ENCODE data around the gene ATP2B2. TPM values are rescaled to one million over a fixed set of nuclear protein-coding genes. Genes with fewer than 3 reads are reported as not detected.

Gene ATP2B2
- polyA plus RNA-seq, 3 donors, result not detected

- Mint-ChIP-seq H3K36me3 (no peaks in the 10 kb centered on the region), H3K27me3 (ENCODE audit: low read depth in 3 of 3) (peaks cover 11 to 21% (median 12%) of the 10 kb centered on the region in 3 donors), H3K9me3 (peaks cover 0 to 6% (median 0%) of the 10 kb centered on the region in 7 donors), H3K4me1 (peaks cover 5% of the 10 kb centered on the region), H3K4me3 (no peak overlapping the region), H3K27ac (no peak overlapping the region)
- DNase-seq, result no peak
- H3K36me3 ChIP-seq (replicated peaks in 1 of 2; ENCODE audit: control insufficient read depth in 1 of 2, insufficient read depth in 2 of 2, low read length in 2 of 2), result no peaks in the 10 kb centered on the region
- H3K9me3 ChIP-seq (replicated peaks in 1 of 2; ENCODE audit: control insufficient read depth in 1 of 2, insufficient read depth in 1 of 2, low read length in 2 of 2), result no peaks in the 10 kb centered on the region
- no peak overlapping the region for H3K4me3 ChIP-seq (replicated peaks in 1 of 3; ENCODE audit: low read depth in 2 of 3, low read length in 3 of 3)
- intact Hi-C loops (cut with micrococcal nuclease), result no loop called here
- TF ChIP-seq, protein P1, sequence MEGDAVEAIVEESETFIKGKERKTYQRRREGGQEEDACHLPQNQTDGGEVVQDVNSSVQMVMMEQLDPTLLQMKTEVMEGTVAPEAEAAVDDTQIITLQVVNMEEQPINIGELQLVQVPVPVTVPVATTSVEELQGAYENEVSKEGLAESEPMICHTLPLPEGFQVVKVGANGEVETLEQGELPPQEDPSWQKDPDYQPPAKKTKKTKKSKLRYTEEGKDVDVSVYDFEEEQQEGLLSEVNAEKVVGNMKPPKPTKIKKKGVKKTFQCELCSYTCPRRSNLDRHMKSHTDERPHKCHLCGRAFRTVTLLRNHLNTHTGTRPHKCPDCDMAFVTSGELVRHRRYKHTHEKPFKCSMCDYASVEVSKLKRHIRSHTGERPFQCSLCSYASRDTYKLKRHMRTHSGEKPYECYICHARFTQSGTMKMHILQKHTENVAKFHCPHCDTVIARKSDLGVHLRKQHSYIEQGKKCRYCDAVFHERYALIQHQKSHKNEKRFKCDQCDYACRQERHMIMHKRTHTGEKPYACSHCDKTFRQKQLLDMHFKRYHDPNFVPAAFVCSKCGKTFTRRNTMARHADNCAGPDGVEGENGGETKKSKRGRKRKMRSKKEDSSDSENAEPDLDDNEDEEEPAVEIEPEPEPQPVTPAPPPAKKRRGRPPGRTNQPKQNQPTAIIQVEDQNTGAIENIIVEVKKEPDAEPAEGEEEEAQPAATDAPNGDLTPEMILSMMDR (IDR thresholded peaks at IDR 0.05), result no peak
- H3K27ac ChIP-seq (ENCODE audit: low read depth in 1 of 2, low read length in 2 of 2), result no peak overlapping the region
- H3K79me2 ChIP-seq (ENCODE audit: insufficient read depth, low read length), result no peaks in the 10 kb centered on the region
- H2AFZ ChIP-seq (ENCODE audit: insufficient read depth, low read depth, low read length, poor library complexity, severe bottlenecking), result no peak overlapping the region
- H3K27me3 ChIP-seq (ENCODE audit: control insufficient read depth in 2 of 2, insufficient read depth in 2 of 2, low read length in 2 of 2), result peaks cover 0 to 6% of the 10 kb centered on the region in 2 donors
- no peak overlapping the region for H3K4me2 ChIP-seq (replicated peaks; ENCODE audit: extremely low read depth, low read length, poor library complexity, severe bottlenecking)
- H3K4me1 ChIP-seq (ENCODE audit: control insufficient read depth in 1 of 2, insufficient read depth in 2 of 2, low read length in 2 of 2), result no peaks in the 10 kb centered on the region
- H4K20me1 ChIP-seq (ENCODE audit: insufficient read depth, low read length), result no peaks in the 10 kb centered on the region
- no peak overlapping the region for H3K9ac ChIP-seq (ENCODE audit: insufficient read depth, low read length, poor library complexity, severe bottlenecking)
- no CpG with 5 or more reads among the region's 2 CpGs for WGBS (ENCODE audit: insufficient coverage)
These were observed 32.4 kb downstream of the ATP2B2 start for GRCh38 chr3:10472877-10473440.

- Histone ChIP-seq H3K9ac (ENCODE audit: insufficient read depth, low read length, poor library complexity, severe bottlenecking) (no peak overlapping the region), H3K79me2 (ENCODE audit: insufficient read depth, low read length) (no peaks in the 10 kb centered on the region), H2AFZ (ENCODE audit: insufficient read depth, low read depth, low read length, poor library complexity, severe bottlenecking) (no peak overlapping the region), H3K9me3 (replicated peaks in 1 of 2; ENCODE audit: control insufficient read depth in 1 of 2, insufficient read depth in 1 of 2, low read length in 2 of 2) (no peaks in the 10 kb centered on the region), H3K27me3 (ENCODE audit: control insufficient read depth in 2 of 2, insufficient read depth in 2 of 2, low read length in 2 of 2) (peaks cover 0 to 6% of the 10 kb centered on the region in 2 donors), H3K4me3 (replicated peaks in 1 of 3; ENCODE audit: low read depth in 2 of 3, low read length in 3 of 3) (no peak overlapping the region), H4K20me1 (ENCODE audit: insufficient read depth, low read length) (no peaks in the 10 kb centered on the region), H3K4me1 (ENCODE audit: control insufficient read depth in 1 of 2, insufficient read depth in 2 of 2, low read length in 2 of 2) (no peaks in the 10 kb centered on the region), H3K4me2 (replicated peaks; ENCODE audit: extremely low read depth, low read length, poor library complexity, severe bottlenecking) (no peak overlapping the region), H3K36me3 (replicated peaks in 1 of 2; ENCODE audit: control insufficient read depth in 1 of 2, insufficient read depth in 2 of 2, low read length in 2 of 2) (no peaks in the 10 kb centered on the region), H3K27ac (ENCODE audit: low read depth in 1 of 2, low read length in 2 of 2) (no peak overlapping the region)
- TF ChIP-seq, protein P1 (IDR thresholded peaks at IDR 0.05), result no peak
- Mint-ChIP-seq H3K36me3 (no peaks in the 10 kb centered on the region), H3K27me3 (ENCODE audit: low read depth in 3 of 3) (peaks cover 9 to 21% (median 11%) of the 10 kb centered on the region in 3 donors), H3K4me3 (peak overlapping the region in 1 of 2 donors; percentile 2), H3K4me1 (peaks cover 5% of the 10 kb centered on the region), H3K9me3 (no peaks in the 10 kb centered on the region), H3K27ac (peak overlapping the region in 1 of 7 donors; percentile 66)
- intact Hi-C loops (cut with micrococcal nuclease), result no loop called here
- 11% methylated on average over 7 of the region's 20 CpGs for WGBS (ENCODE audit: insufficient coverage)
- DNase-seq, result no peak
These were observed 34.2 kb downstream of the ATP2B2 start for GRCh38 chr3:10471054-10471688.
